IMR-90 (cell line): ENCODE results near the gene GTF2A1L.
A peak's percentile ranks its signal among the peaks of the same experiment; 100 is the strongest.

Source experiments
- BHLHE40 ChIP-seq: fragments of 150-350 bp; IDR thresholded peaks from 2 replicates; pipeline ENCODE4 v1.6.1; 2016; ENCODE audit warnings: mild to moderate bottlenecking, low read depth, low read length
- CEBPB ChIP-seq: IDR thresholded peaks from 2 replicates; pipeline ENCODE4 v1.6.1; 2012; ENCODE audit warnings: low read depth, low read length, improper control_type of control experiment
- CHD1 ChIP-seq: IDR thresholded peaks from 2 replicates; pipeline ENCODE4 v1.6.1; 2012; ENCODE audit warnings: low read depth, low read length, improper control_type of control experiment
- FOS ChIP-seq: fragments of 150-350 bp; IDR thresholded peaks from 2 replicates; pipeline ENCODE4 v1.6.1; 2016; ENCODE audit warnings: low read depth, low read length
- MAFK ChIP-seq: IDR thresholded peaks from 2 replicates; pipeline ENCODE4 v1.6.1; 2012; ENCODE audit warnings: low read depth, low read length, improper control_type of control experiment
- NFE2L2 ChIP-seq: fragments of 150-350 bp; IDR thresholded peaks from 2 replicates; pipeline ENCODE4 v1.6.1; 2016; ENCODE audit warnings: low read depth, mild to moderate bottlenecking, low read length
- POLR2A ChIP-seq: IDR thresholded peaks from 2 replicates; pipeline ENCODE4 v1.6.1; 2012; ENCODE audit warnings: mild to moderate bottlenecking, low read depth, low read length
- RAD21 ChIP-seq: IDR thresholded peaks from 2 replicates; pipeline ENCODE4 v1.6.1; 2012; ENCODE audit warnings: low read length, improper control_type of control experiment
- RCOR1 ChIP-seq: IDR thresholded peaks from 2 replicates; pipeline ENCODE4 v1.6.1; 2012; ENCODE audit warnings: mild to moderate bottlenecking, low read length, improper control_type of control experiment; ENCODE audit not compliant: insufficient replicate concordance
- RFX5 ChIP-seq: IDR thresholded peaks from 2 replicates; pipeline ENCODE4 v1.8.0; 2012; ENCODE audit warnings: low read depth, mild to moderate bottlenecking, low read length, moderate library complexity
- SMC3 ChIP-seq: fragments of 150-350 bp; IDR thresholded peaks from 2 replicates; pipeline ENCODE4 v1.6.1; 2016; ENCODE audit warnings: low read depth, mild to moderate bottlenecking, antibody characterized with exemption, low read length, moderate library complexity
- TF ChIP-seq, protein P1 (sequence below): conservative IDR thresholded peaks from 2 replicates; pipeline ENCODE4 v1.5.1; 2012; ENCODE audit warnings: mild to moderate bottlenecking, low read depth, low read length, improper control_type of control experiment

- TF ChIP-seq, protein P1, sequence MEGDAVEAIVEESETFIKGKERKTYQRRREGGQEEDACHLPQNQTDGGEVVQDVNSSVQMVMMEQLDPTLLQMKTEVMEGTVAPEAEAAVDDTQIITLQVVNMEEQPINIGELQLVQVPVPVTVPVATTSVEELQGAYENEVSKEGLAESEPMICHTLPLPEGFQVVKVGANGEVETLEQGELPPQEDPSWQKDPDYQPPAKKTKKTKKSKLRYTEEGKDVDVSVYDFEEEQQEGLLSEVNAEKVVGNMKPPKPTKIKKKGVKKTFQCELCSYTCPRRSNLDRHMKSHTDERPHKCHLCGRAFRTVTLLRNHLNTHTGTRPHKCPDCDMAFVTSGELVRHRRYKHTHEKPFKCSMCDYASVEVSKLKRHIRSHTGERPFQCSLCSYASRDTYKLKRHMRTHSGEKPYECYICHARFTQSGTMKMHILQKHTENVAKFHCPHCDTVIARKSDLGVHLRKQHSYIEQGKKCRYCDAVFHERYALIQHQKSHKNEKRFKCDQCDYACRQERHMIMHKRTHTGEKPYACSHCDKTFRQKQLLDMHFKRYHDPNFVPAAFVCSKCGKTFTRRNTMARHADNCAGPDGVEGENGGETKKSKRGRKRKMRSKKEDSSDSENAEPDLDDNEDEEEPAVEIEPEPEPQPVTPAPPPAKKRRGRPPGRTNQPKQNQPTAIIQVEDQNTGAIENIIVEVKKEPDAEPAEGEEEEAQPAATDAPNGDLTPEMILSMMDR = no peak
- TF ChIP-seq SMC3 (no peak), POLR2A (no peak), CEBPB (peak; percentile 69), MAFK (no peak), RFX5 (no peak), RCOR1 (no peak), NFE2L2 (no peak), RAD21 (no peak), FOS (no peak), BHLHE40 (no peak), CHD1 (no peak)
These were observed 100.2 kb downstream of the GTF2A1L start for GRCh38 chr2:48717846-48718245.
